NOMO-1 treated with DMSO at 0.1 percent for 48 hours (cell line): Measurements from ENCODE around the gene RHBDF1.
"Not testable (repeated sequence)": the region's sequence is repeated elsewhere in the genome, so short reads cannot be mapped to it uniquely, and the experiment has no call there.

Experiments
- DNase-seq: peaks from one replicate; lab custom pipeline; 2025; ENCODE audit not compliant: unreplicated experiment; lab: John Stamatoyannopoulos, UW

Gene RHBDF1

GRCh38 chr16:60929-61878 is 11.2 kb downstream of the RHBDF1 start:
- no peak for DNase-seq

- DNase-seq = no peak
These were observed 12.3 kb downstream of the RHBDF1 start for GRCh38 chr16:60166-60565.

- no peak for DNase-seq
These were observed 12.9 kb downstream of the RHBDF1 start for GRCh38 chr16:59440-60059.

GRCh38 chr16:58491-59439 is 13.7 kb downstream of the RHBDF1 start:
- no peak for DNase-seq

GRCh38 chr16:57711-58110 is 14.7 kb downstream of the RHBDF1 start:
- no peak for DNase-seq

GRCh38 chr16:56231-56927 is 16.1 kb downstream of the RHBDF1 start:
- no peak for DNase-seq

- no peak for DNase-seq
These were observed 16.8 kb downstream of the RHBDF1 start for GRCh38 chr16:55571-56136.

- peak; percentile 30 for DNase-seq
These were observed 18.2 kb downstream of the RHBDF1 start for GRCh38 chr16:54237-54581.

- DNase-seq = peak; percentile 97
These were observed 18.8 kb downstream of the RHBDF1 start, which contains the start of the genes POLR3K and SNRNP25 for GRCh38 chr16:53346-54236. TSS of gene POLR3K (minus strand) at chr16:53608. CDS start at chr16:53586, 22 bp downstream. TSS of gene SNRNP25 (plus strand) at chr16:53828. CDS start at chr16:54017, 189 bp downstream.

- DNase-seq = no peak
These were observed 21.5 kb downstream of the RHBDF1 start for GRCh38 chr16:50769-51591.

- DNase-seq = no peak
These were observed 25.2 kb downstream of the RHBDF1 start for GRCh38 chr16:47234-47633.

- not testable (repeated sequence) for DNase-seq
These were observed 25.9 kb downstream of the RHBDF1 start for GRCh38 chr16:46510-46909.

- no peak for DNase-seq
These were observed 27.0 kb downstream of the RHBDF1 start for GRCh38 chr16:45454-45853.

- DNase-seq = no peak
These were observed 27.8 kb downstream of the RHBDF1 start for GRCh38 chr16:44655-45054.

GRCh38 chr16:43294-43693 is 29.1 kb downstream of the RHBDF1 start:
- DNase-seq = no peak

GRCh38 chr16:42691-43090 is 29.7 kb downstream of the RHBDF1 start:
- DNase-seq = no peak

- DNase-seq = no peak
These were observed 30.4 kb downstream of the RHBDF1 start for GRCh38 chr16:42069-42457.

- no peak for DNase-seq
These were observed 30.9 kb downstream of the RHBDF1 start for GRCh38 chr16:41439-42068.
